Measurements from ENCODE around the gene SIRT5.

- TF ChIP-seq CTCF (IDR thresholded peaks at IDR 0.05; ENCODE audit: low read depth, low read length) (no peak), EZH2phosphoT487 (IDR thresholded peaks at IDR 0.05; ENCODE audit: low read depth) (no peak)
Observed at GRCh38 chr6:13615792-13616120, 41.4 kb downstream of the SIRT5 start.

Measured in OCI-LY3 (cell line).